Loucy (cell line): ENCODE data around the gene MATCAP1.

Experiments
- H2AFZ ChIP-seq: fragments of 200-600 bp; sonication (generic); 2 replicates; pipeline ENCODE4 v1.6.0; 2016; ENCODE audit warnings: antibody characterized with exemption, mild to moderate bottlenecking, low read length, moderate library complexity
- H3F3A ChIP-seq: fragments of 200-600 bp; 2 replicates; pipeline ENCODE4 v1.6.0; 2016; ENCODE audit warnings: antibody characterized with exemption, low read depth, mild to moderate bottlenecking
- H3K27me3 ChIP-seq: fragments of 200-600 bp; sonication (generic); 2 replicates; pipeline ENCODE4 v1.6.1; 2014; ENCODE audit warnings: low read length, mild to moderate bottlenecking; ENCODE audit not compliant: insufficient read depth, poor library complexity, severe bottlenecking
- H3K36me3 ChIP-seq: fragments of 200-600 bp; sonication (generic); 2 replicates; pipeline ENCODE4 v1.6.1; 2016; ENCODE audit warnings: low read length; ENCODE audit not compliant: insufficient read depth
- H3K4me1 ChIP-seq: fragments of 200-600 bp; sonication (generic); 2 replicates; pipeline ENCODE4 v1.5.1; 2014; ENCODE audit warnings: low read length, mild to moderate bottlenecking; ENCODE audit not compliant: insufficient read depth, poor library complexity, severe bottlenecking
- H3K4me2 ChIP-seq: fragments of 200-600 bp; sonication (generic); 2 replicates; pipeline ENCODE4 v1.6.0; 2014; ENCODE audit warnings: antibody characterized with exemption, low read length, low read depth, mild to moderate bottlenecking; ENCODE audit not compliant: poor library complexity, severe bottlenecking
- H3K4me3 ChIP-seq: fragments of 200-600 bp; sonication (generic); 2 replicates; pipeline ENCODE4 v1.5.1; 2014; ENCODE audit warnings: low read length, mild to moderate bottlenecking, mixed read lengths; ENCODE audit not compliant: poor library complexity, severe bottlenecking
- H3K79me2 ChIP-seq: fragments of 200-600 bp; sonication (generic); 2 replicates; pipeline ENCODE4 v1.6.1; 2014; ENCODE audit warnings: low read length; ENCODE audit not compliant: insufficient read depth
- H3K9ac ChIP-seq: fragments of 200-600 bp; sonication (generic); 2 replicates; pipeline ENCODE4 v1.6.0; 2014; ENCODE audit warnings: mild to moderate bottlenecking, low read depth, low read length, moderate library complexity; ENCODE audit not compliant: poor library complexity, severe bottlenecking
- H3K9me2 ChIP-seq: fragments of 200-600 bp; sonication (generic); replicated peaks from 2 replicates; pipeline ENCODE4 v1.6.1; 2016; ENCODE audit warnings: low read depth, low read length, mixed read lengths
- H3K9me3 ChIP-seq: fragments of 200-600 bp; sonication (generic); 2 replicates; pipeline ENCODE4 v1.6.1; 2014; ENCODE audit warnings: mild to moderate bottlenecking, antibody characterized with exemption, low read length, low read depth; ENCODE audit not compliant: insufficient read depth
- H4K20me1 ChIP-seq: fragments of 200-600 bp; sonication (generic); 2 replicates; pipeline ENCODE4 v1.6.0; 2014; ENCODE audit warnings: antibody characterized with exemption, low read length, mild to moderate bottlenecking; ENCODE audit not compliant: insufficient read depth, poor library complexity, severe bottlenecking
- CTCF ChIP-seq: fragments of 200-600 bp; sonication (generic); conservative IDR thresholded peaks from 2 replicates; pipeline ENCODE4 v1.5.1; 2014; ENCODE audit warnings: mild to moderate bottlenecking, antibody characterized with exemption, low read length
- EZH2phosphoT487 ChIP-seq: fragments of 200-600 bp; IDR thresholded peaks from 2 replicates; pipeline ENCODE4 v1.6.1; 2018; ENCODE audit warnings: antibody characterized with exemption, mild to moderate bottlenecking, moderate library complexity, borderline replicate concordance

MATCAP1 gene

GRCh38 chr16:67183627-67184452 lies at the start of gene MATCAP1:
Gene MATCAP1 (minus strand): TSS chr16:67183963. CDS start chr16:67180610, 3,353 bp downstream.
- Histone ChIP-seq H3F3A (no peaks in the 10 kb centered on the region), H2AFZ (peak within 1 kb of the TSS; percentile 98), H3K36me3 (no peaks in the 10 kb centered on the region), H3K9me3 (no peaks in the 10 kb centered on the region), H3K79me2 (peaks cover 25% of the 10 kb centered on the region), H3K9me2 (no peaks in the 10 kb centered on the region), H3K4me3 (peak within 1 kb of the TSS; percentile 90), H3K4me2 (peak within 1 kb of the TSS; percentile 96), H3K4me1 (peaks cover 17% of the 10 kb centered on the region), H4K20me1 (peaks cover 20% of the 10 kb centered on the region), H3K9ac (peak within 1 kb of the TSS; percentile 74), H3K27me3 (no peaks in the 10 kb centered on the region)
- no peak for TF ChIP-seq CTCF
- TF ChIP-seq EZH2phosphoT487 = no peak

GRCh38 chr16:67230809-67231660 lies 47.3 kb upstream of the MATCAP1 start:
- Histone ChIP-seq H3K9me3 (no peaks in the 10 kb centered on the region), H3K27me3 (no peaks in the 10 kb centered on the region), H3F3A (no peaks in the 10 kb centered on the region; the same call in 1 of the 2 replicates), H3K4me2 (no peak overlapping the region), H3K79me2 (peaks cover 21% of the 10 kb centered on the region), H3K36me3 (peaks cover 52% of the 10 kb centered on the region; the same call in 1 of the 2 replicates), H4K20me1 (peaks cover 8% of the 10 kb centered on the region), H3K9ac (no peak overlapping the region), H3K4me1 (peaks cover 15% of the 10 kb centered on the region), H3K9me2 (no peaks in the 10 kb centered on the region), H2AFZ (no peak overlapping the region), H3K4me3 (no peak overlapping the region)
- TF ChIP-seq CTCF (no peak), EZH2phosphoT487 (no peak)

- TF ChIP-seq CTCF = no peak
- no peak for TF ChIP-seq EZH2phosphoT487
- Histone ChIP-seq H3K79me2 (peaks cover 21% of the 10 kb centered on the region), H3K4me3 (no peak overlapping the region), H3K36me3 (peaks cover 46% of the 10 kb centered on the region; the same call in 1 of the 2 replicates), H3K9me2 (no peaks in the 10 kb centered on the region), H3F3A (no peaks in the 10 kb centered on the region; the same call in 1 of the 2 replicates), H3K9ac (no peak overlapping the region), H3K27me3 (no peaks in the 10 kb centered on the region), H3K4me1 (peaks cover 24% of the 10 kb centered on the region), H3K9me3 (no peaks in the 10 kb centered on the region), H2AFZ (no peak overlapping the region), H3K4me2 (no peak overlapping the region), H4K20me1 (peaks cover 8% of the 10 kb centered on the region)
Observed at GRCh38 chr16:67229906-67230808, 46.4 kb upstream of the MATCAP1 start.
